ENCODE data around the gene CYRIA. TPM values are rescaled to one million over a fixed set of nuclear protein-coding genes. Genes with fewer than 3 reads are reported as not detected.
A peak's percentile ranks its signal among the peaks of the same experiment; 100 is the strongest.

Gene CYRIA
- total RNA-seq, result 1 to 10 TPM in 2 of 3 donors, under 1 TPM in 1; 0.51 to 1.8 (median 1.8) TPM

GRCh38 chr2:16665748-16666448 lies at the start of gene CYRIA:
Gene CYRIA (minus strand): TSS chr2:16665834. CDS start chr2:16588119, 77,715 bp downstream.
- peak; percentile 22 for DNase-seq
- peaks cover 46% of the 10 kb centered on the region for H3K27me3 Mint-ChIP-seq (ENCODE audit: low read depth)
- H3K4me3 Mint-ChIP-seq, result peak within 1 kb of the TSS; percentile 78
- peak; percentile 76 to 79 for ATAC-seq
- H3K4me1 Mint-ChIP-seq (ENCODE audit: low read depth), result peaks cover 28% of the 10 kb centered on the region
- no peaks in the 10 kb centered on the region for H3K9me3 Mint-ChIP-seq
- no peaks in the 10 kb centered on the region for H3K36me3 Mint-ChIP-seq (ENCODE audit: insufficient read depth)

GRCh38 chr2:16713011-16713423 lies 47.4 kb upstream of the CYRIA start:
- ATAC-seq (no peak), DNase-seq (no peak)
- Mint-ChIP-seq H3K9me3 (no peaks in the 10 kb centered on the region), H3K4me1 (ENCODE audit: low read depth) (no peaks in the 10 kb centered on the region), H3K36me3 (ENCODE audit: insufficient read depth) (no peaks in the 10 kb centered on the region), H3K4me3 (no peak overlapping the region), H3K27me3 (ENCODE audit: low read depth) (peaks cover 3% of the 10 kb centered on the region)

GRCh38 chr2:16709769-16710168 lies 44.1 kb upstream of the CYRIA start:
- Mint-ChIP-seq H3K9me3 (no peaks in the 10 kb centered on the region), H3K36me3 (ENCODE audit: insufficient read depth) (no peaks in the 10 kb centered on the region), H3K4me3 (no peak overlapping the region), H3K4me1 (ENCODE audit: low read depth) (no peaks in the 10 kb centered on the region), H3K27me3 (ENCODE audit: low read depth) (peaks cover 10% of the 10 kb centered on the region)
- DNase-seq, result no peak
- no peak for ATAC-seq

- Mint-ChIP-seq H3K4me1 (ENCODE audit: low read depth) (no peaks in the 10 kb centered on the region), H3K36me3 (ENCODE audit: insufficient read depth) (no peaks in the 10 kb centered on the region)
These were observed 42.5 kb upstream of the CYRIA start for GRCh38 chr2:16708173-16708572.

GRCh38 chr2:16707014-16707623 lies 41.5 kb upstream of the CYRIA start:
- DNase-seq (no peak), ATAC-seq (no peak)
- peaks cover 9% of the 10 kb centered on the region for H3K27me3 Mint-ChIP-seq (ENCODE audit: low read depth)
- no peak overlapping the region for H3K4me3 Mint-ChIP-seq
- H3K9me3 Mint-ChIP-seq, result no peaks in the 10 kb centered on the region
- H3K4me1 Mint-ChIP-seq (ENCODE audit: low read depth), result no peaks in the 10 kb centered on the region
- H3K36me3 Mint-ChIP-seq (ENCODE audit: insufficient read depth), result no peaks in the 10 kb centered on the region

More at GRCh38 chr2:16708173-16708572, 42.5 kb upstream of the CYRIA start:
- Mint-ChIP-seq H3K9me3 (no peaks in the 10 kb centered on the region), H3K27me3 (ENCODE audit: low read depth) (peaks cover 10% of the 10 kb centered on the region), H3K4me3 (no peak overlapping the region)
- DNase-seq, result no peak
- no peak for ATAC-seq

- Mint-ChIP-seq H3K4me1 (ENCODE audit: low read depth) (no peaks in the 10 kb centered on the region), H3K36me3 (ENCODE audit: insufficient read depth) (no peaks in the 10 kb centered on the region), H3K4me3 (no peak overlapping the region), H3K9me3 (peaks cover 11% of the 10 kb centered on the region), H3K27me3 (ENCODE audit: low read depth) (peaks cover 9% of the 10 kb centered on the region)
- ATAC-seq, result no peak
- no peak for DNase-seq
These were observed 35.1 kb upstream of the CYRIA start for GRCh38 chr2:16700551-16701259.

GRCh38 chr2:16693854-16694253 lies 28.2 kb upstream of the CYRIA start:
- no peak for DNase-seq
- Mint-ChIP-seq H3K4me3 (no peak overlapping the region), H3K9me3 (peaks cover 11% of the 10 kb centered on the region), H3K27me3 (ENCODE audit: low read depth) (peaks cover 6% of the 10 kb centered on the region), H3K36me3 (ENCODE audit: insufficient read depth) (no peaks in the 10 kb centered on the region), H3K4me1 (ENCODE audit: low read depth) (no peaks in the 10 kb centered on the region)
- ATAC-seq, result no peak

GRCh38 chr2:16691261-16691660 lies 25.6 kb upstream of the CYRIA start:
- ATAC-seq (no peak), DNase-seq (no peak)
- H3K4me1 Mint-ChIP-seq (ENCODE audit: low read depth), result no peaks in the 10 kb centered on the region
- no peaks in the 10 kb centered on the region for H3K36me3 Mint-ChIP-seq (ENCODE audit: insufficient read depth)
- H3K9me3 Mint-ChIP-seq, result no peaks in the 10 kb centered on the region
- H3K4me3 Mint-ChIP-seq, result no peak overlapping the region
- peaks cover 2% of the 10 kb centered on the region for H3K27me3 Mint-ChIP-seq (ENCODE audit: low read depth)

GRCh38 chr2:16687955-16688354 lies 22.3 kb upstream of the CYRIA start:
- Mint-ChIP-seq H3K36me3 (ENCODE audit: insufficient read depth) (no peaks in the 10 kb centered on the region), H3K9me3 (no peaks in the 10 kb centered on the region), H3K4me3 (no peak overlapping the region), H3K4me1 (ENCODE audit: low read depth) (no peaks in the 10 kb centered on the region), H3K27me3 (ENCODE audit: low read depth) (peaks cover 4% of the 10 kb centered on the region)
- DNase-seq (no peak), ATAC-seq (no peak)

- peaks cover 7% of the 10 kb centered on the region for H3K27me3 Mint-ChIP-seq (ENCODE audit: low read depth)
- H3K9me3 Mint-ChIP-seq, result peaks cover 3% of the 10 kb centered on the region
- DNase-seq (no peak), ATAC-seq (no peak)
- no peak overlapping the region for H3K4me3 Mint-ChIP-seq
- H3K4me1 Mint-ChIP-seq (ENCODE audit: low read depth), result no peaks in the 10 kb centered on the region
- no peaks in the 10 kb centered on the region for H3K36me3 Mint-ChIP-seq (ENCODE audit: insufficient read depth)
These were observed 21.6 kb upstream of the CYRIA start for GRCh38 chr2:16687222-16687621.

GRCh38 chr2:16686641-16687040 lies 21.0 kb upstream of the CYRIA start:
- peaks cover 3% of the 10 kb centered on the region for H3K9me3 Mint-ChIP-seq
- ATAC-seq (no peak), DNase-seq (no peak)
- H3K4me1 Mint-ChIP-seq (ENCODE audit: low read depth), result no peaks in the 10 kb centered on the region
- no peaks in the 10 kb centered on the region for H3K36me3 Mint-ChIP-seq (ENCODE audit: insufficient read depth)
- peaks cover 7% of the 10 kb centered on the region for H3K27me3 Mint-ChIP-seq (ENCODE audit: low read depth)
- H3K4me3 Mint-ChIP-seq, result no peak overlapping the region

GRCh38 chr2:16685340-16685715 lies 19.7 kb upstream of the CYRIA start:
- Mint-ChIP-seq H3K4me1 (ENCODE audit: low read depth) (no peaks in the 10 kb centered on the region), H3K27me3 (ENCODE audit: low read depth) (peaks cover 7% of the 10 kb centered on the region), H3K36me3 (ENCODE audit: insufficient read depth) (no peaks in the 10 kb centered on the region), H3K9me3 (peaks cover 3% of the 10 kb centered on the region), H3K4me3 (no peak overlapping the region)
- no peak for ATAC-seq
- no peak for DNase-seq

GRCh38 chr2:16684676-16685339 lies 19.2 kb upstream of the CYRIA start:
- no peaks in the 10 kb centered on the region for H3K36me3 Mint-ChIP-seq (ENCODE audit: insufficient read depth)
- peaks cover 3% of the 10 kb centered on the region for H3K9me3 Mint-ChIP-seq
- H3K27me3 Mint-ChIP-seq (ENCODE audit: low read depth), result peaks cover 7% of the 10 kb centered on the region
- H3K4me1 Mint-ChIP-seq (ENCODE audit: low read depth), result no peaks in the 10 kb centered on the region
- DNase-seq (no peak), ATAC-seq (no peak)
- H3K4me3 Mint-ChIP-seq, result no peak overlapping the region

- H3K36me3 Mint-ChIP-seq (ENCODE audit: insufficient read depth), result no peaks in the 10 kb centered on the region
- ATAC-seq (no peak), DNase-seq (no peak)
- no peak overlapping the region for H3K4me3 Mint-ChIP-seq
- H3K4me1 Mint-ChIP-seq (ENCODE audit: low read depth), result no peaks in the 10 kb centered on the region
- peaks cover 7% of the 10 kb centered on the region for H3K27me3 Mint-ChIP-seq (ENCODE audit: low read depth)
- peaks cover 3% of the 10 kb centered on the region for H3K9me3 Mint-ChIP-seq
These were observed 17.9 kb upstream of the CYRIA start for GRCh38 chr2:16683576-16683975.

All from activated T-cell treated with anti-CD3 and anti-CD28 coated beads, Interleukin-2, amount 50 U/mL, for 4 hours (primary cell).